HG02588 (cell line): ENCODE measurements around the gene CYP27C1.
"Not testable (repeated sequence)": the region's sequence is repeated elsewhere in the genome, so short reads cannot be mapped to it uniquely, and the experiment has no call there.

Experiments used
- ATAC-seq: cut with Tn5 transposase; IDR thresholded peaks from one replicate; pipeline ENCODE4 v1.9.1; 2021; ENCODE audit warnings: mild to moderate bottlenecking, moderate library complexity; ENCODE audit not compliant: unreplicated experiment

Gene CYP27C1, protein sequence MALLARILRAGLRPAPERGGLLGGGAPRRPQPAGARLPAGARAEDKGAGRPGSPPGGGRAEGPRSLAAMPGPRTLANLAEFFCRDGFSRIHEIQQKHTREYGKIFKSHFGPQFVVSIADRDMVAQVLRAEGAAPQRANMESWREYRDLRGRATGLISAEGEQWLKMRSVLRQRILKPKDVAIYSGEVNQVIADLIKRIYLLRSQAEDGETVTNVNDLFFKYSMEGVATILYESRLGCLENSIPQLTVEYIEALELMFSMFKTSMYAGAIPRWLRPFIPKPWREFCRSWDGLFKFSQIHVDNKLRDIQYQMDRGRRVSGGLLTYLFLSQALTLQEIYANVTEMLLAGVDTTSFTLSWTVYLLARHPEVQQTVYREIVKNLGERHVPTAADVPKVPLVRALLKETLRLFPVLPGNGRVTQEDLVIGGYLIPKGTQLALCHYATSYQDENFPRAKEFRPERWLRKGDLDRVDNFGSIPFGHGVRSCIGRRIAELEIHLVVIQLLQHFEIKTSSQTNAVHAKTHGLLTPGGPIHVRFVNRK

DNA sequence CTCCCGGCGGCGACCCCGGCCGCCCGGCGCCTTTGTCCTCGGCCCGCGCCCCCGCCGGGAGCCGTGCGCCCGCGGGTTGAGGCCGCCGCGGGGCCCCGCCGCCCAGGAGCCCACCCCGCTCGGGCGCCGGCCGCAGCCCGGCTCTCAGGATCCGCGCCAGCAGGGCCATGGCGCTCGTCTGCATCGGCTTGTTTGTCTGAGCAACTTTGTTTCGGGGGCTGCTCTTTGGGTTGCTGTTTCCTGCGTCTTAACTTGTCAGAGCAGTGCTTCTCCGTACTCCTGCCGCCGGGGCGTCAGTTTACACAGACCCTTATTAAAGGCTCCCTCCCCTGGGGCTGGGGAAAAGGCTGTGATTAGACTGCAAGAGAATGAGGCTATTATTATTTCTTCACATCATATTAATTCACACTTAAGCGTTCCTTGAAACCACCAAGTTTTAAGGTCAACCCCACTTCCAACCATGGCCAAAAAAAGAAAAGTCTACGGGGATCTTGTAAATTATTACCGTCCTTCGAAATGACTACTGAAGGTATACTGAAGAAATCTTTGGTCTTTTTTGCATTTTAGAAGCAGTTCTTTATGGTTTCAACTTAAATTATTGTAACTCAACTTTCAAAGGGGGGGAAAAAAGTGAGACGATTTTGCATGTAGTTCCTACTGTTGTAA, at the start of gene CYP27C1:
Gene CYP27C1 (minus strand): TSS at position 198 of the 666 bp plus-strand sequence. CDS start 29 bp downstream, at position 169.
- ATAC-seq: no peak

DNA sequence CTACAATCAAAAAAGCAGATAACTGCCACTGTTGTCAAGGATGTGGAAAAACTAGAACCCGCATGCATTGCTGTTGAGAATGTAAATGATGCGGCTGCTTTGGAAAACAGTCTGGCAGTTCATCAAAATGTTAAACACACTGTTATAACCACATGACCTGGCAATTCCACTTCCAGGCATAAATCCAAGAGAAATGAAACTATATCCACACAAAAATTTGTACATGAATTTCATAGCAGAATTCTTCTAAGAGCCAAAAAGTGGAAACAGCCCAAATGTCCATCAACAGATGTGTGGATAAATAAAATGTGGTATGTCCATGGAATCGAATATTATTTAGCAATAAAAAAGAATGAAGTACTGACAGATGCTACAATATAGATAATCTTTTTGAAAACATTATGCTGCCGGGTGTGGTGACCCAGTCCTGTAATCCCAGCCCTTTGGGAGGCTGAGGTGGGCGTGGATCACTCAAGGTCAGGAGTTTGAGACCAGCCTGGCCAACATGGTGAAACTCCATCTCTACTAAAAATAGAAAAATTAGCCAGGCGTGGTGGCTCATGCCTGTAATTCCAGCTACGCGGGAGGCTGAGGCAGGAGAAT, 41.8 kb upstream of the CYP27C1 start:
- no peak for ATAC-seq

DNA sequence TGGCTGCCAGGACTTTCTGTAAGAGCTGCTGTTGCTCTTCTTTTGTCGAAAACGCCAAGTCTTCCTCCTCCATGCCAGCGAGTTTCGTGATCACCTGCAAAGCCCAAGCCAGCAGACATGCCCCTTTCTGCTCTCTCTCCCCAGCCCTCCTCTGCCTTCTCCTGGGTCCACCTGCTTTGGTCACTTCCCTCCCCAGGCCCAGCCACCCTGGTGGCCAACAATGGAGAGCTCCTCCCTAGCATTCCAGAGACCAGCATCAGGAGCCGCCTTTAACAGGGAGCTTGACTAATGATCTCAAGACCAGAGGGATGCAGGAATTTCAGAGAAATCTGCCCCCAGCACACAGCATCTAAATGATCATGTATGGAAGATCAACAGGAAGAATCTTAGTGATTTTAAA, 39.3 kb upstream of the CYP27C1 start:
- no peak for ATAC-seq

DNA sequence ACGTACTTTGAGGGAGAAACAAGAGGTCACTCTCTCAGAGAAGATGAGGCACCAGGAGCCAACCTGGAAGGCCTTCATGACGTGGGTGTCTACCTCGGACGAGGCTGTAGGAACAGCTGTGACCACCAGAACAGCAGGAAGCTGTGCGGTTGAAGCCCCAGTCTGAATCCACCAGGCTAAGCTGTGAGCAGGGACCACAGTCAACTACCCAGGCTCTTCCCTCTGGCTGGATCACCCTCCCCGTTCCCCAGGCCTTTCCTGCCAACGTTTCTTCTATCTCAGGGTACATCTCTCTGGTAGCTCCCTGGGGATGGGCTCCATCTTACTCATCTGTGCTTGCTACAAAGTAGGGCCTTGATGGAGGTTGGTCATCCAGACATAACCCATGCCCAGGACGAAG, 36.8 kb upstream of the CYP27C1 start:
- ATAC-seq: no peak

DNA sequence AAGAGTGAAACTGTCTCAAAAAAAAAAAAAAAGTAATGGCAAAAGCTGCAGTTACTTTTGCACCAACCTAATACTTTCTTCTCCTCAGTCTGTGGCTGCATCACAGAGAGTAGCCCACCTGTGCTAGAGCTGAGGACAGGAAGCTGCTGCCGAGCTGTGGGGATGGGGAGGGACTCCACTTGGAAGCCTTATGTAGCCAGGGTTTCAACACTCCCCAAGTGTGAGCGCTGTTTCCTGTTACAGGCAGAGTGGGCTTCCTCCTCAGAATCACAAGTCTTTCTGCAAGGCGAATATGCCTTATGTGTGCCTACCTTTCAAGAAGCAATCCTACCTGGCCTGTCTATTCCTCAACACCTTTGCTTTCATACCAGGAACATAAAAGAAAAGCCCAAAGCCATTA, 36.3 kb upstream of the CYP27C1 start:
- ATAC-seq: no peak

DNA sequence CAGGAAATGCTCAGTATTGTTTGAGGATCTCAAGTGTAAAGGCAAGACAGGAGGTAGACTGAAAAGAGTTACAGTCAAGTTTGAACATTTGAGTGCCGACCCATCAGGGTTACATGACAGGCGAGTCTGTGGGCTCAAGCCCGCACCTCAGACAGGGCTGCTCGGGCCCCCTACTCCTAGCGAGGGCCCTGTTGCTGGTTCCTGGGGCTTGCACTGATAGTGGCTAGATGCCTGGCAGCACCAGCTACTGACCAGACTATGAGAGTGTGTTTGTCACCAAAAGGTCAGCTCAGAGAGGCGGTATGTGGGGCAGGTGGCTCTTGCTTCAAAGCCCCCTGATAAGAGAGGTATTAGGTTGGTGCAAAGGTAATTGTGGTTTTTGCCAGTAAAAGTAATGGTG, 35.6 kb upstream of the CYP27C1 start:
- ATAC-seq: no peak

DNA sequence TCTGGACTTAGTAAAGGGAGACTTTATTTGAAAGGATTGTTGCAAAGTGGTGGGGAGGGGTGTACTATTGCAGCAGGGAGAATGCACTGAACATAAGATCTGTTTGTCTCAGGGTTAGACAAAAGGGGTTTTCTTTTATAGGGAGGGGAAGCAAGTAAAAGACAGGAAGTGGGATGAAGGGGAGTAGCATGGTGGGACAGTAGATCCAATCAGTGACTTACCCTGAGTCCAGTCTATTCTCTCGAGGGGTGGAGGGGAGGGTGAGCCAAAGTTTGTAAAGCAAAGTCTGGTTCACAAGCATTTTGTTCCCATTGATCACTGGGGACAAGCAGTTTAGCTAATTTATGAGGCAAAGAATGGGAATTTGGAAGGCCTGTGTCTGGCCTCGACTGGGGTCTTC, 35.0 kb upstream of the CYP27C1 start:
- no peak for ATAC-seq

DNA sequence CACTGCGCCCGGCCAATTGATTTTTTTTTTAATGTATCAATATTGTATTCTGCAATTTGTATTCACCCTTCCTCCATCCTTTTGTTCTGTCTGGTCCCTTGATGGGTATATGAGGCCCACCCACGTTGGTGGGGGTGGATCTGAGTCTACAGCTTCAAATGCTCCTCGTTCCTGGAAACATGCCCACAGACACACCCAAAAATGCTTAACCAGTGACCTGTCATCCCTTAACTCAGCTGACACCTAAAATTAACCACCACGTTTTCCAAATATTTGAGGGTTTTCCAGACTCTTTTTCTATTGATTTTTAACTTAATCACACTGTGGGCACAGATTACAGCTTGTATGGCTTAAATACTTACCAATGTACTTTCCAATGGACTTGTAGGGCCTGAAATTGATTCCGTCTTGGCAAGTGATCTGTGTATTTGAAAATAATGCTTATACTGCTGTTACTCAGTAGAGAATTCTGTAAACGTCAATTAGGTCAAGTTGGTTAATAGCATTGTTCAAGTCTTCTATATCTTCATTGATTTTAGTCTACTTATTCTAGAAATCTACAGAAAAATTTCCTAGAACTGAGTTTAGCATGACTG, 34.4 kb upstream of the CYP27C1 start:
- ATAC-seq: no peak

DNA sequence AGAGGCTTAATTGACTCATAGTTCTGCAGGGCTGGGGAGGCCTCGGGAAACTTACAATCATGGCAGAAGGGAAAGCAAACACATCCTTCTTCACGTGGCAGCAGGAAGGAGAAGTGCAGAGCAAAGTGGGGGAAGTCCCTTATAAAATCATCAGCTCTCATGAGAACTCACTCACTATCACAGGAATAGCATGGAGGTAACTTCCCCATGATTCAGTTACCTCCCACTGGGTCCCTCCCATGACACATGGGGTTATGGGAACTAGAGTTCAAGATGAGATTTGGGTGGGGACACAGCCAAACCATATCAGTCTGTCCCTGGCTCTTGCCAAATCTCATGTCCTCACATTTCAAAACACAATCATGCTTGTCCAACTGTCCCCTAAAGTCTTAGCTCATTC, 21.1 kb upstream of the CYP27C1 start:
- ATAC-seq: not testable (repeated sequence)

DNA sequence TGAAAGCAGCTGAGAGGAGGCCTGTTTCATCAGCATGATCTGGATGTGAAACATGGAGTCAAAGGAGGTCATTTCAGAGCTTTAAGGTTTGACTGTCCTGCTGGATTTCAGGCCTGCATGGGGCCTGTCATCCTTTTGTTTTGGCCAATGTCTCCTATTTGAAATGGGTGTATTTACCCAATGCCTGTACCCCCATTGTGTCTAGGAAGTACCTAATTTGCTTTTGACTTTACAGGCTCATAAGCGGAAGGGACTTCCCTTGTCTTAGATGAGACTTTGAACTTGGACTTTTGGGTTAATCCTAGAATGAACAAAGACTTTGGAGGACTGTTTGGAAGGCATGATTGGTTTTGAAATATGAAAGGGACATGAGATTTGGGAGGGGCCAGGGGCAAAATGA, 19.3 kb upstream of the CYP27C1 start:
- ATAC-seq: no peak

DNA sequence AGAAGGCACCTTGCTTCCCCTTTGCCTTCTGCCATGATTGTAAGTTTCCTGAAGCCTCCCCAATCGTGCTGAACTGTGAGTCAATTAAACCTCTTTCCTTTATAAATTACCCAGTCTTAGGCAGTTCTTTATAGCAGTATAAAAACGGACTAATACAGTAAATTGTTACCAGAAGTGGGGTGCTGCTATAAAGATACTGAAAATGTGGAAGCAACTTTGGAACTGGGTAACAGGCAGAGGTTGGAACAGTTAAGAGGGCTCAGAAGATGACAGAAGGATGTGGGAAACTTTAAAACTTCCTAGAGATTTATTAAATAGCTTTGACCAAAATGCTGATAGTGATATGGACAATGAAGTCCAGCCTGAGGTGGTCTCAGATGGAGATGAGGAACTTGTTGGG, 17.7 kb upstream of the CYP27C1 start:
- not testable (repeated sequence) for ATAC-seq

DNA sequence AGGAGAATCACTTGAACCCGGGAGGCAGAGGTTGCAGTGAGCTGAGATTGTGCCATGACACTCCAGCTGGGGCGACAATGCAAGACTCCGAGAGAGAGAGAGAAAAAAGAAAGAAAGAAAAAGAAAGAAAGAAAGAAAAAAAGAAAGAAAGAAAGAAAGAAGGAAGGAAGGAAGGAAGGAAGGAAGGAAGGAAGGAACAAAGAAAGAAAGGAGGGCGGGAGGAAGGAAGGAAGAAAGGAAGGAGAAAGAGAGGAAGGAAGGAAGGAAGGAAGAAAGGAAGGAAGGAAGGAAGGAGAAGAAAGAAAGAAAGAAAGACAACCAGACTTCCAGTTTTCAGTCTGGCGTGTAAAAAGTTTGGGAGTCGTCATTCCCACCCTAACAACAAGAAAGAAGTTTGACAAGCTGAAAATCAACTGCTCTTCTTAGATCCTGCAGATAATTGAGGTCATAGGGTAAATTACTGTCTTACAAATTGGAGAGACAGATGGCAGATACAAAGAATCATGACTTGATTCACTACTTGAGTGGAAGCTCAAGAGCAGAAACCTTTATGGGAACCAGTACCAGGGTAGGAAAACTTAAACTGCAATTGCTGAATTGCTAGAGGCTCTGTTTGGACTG, 15.1 kb upstream of the CYP27C1 start:
- ATAC-seq: no peak

DNA sequence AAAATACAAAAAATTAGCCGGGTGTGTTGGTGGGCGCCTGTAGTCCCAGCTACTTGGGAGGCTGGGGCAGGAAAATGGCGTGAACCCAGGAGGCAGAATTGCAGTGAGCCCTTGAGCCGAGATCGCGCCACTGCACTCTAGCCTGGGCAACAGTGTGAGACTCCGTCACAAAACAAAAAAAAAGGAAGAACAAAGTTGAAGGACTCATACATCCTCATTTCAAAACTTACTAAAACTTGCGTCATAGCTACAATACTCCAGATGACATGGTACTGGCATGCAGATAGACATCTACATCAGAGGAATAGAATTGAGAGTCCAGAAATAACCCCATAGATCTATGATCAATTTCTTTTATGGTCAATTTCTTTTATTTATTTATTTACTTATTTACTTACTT, 13.6 kb upstream of the CYP27C1 start:
- no peak for ATAC-seq

DNA sequence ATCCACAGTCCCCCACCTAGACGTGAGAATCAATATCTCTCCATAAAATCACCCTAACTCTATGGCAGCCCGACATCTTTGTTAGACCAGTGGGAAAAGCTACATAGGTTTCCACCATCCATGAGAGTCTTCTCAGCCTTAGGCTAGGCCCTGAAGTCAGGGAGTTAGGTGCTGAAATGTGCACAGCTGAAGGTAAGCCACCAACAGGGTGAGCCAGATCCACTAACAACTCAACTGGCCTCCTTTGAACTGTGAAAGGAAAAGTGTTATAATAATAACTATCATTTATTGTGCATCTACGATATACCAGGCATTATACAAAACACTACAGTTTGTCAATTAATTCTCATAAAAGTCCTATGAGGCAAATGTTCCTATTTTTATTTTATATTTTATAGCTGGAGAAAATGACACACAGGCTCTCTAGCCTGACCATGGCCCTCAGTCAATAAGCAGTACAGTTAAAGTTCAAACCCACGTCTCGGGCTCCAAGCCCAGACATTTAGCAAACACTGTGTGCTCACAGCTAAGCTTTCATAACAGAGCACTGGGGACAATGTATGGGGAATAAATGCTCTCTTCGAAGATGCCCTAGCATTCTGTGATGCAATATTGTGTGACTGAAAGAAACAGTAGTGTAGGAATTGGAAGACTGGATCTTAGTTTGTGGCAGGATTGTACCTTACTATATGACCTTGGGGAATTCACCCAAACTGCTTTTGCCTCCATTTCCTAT, 11.2 kb upstream of the CYP27C1 start:
- no peak for ATAC-seq

DNA sequence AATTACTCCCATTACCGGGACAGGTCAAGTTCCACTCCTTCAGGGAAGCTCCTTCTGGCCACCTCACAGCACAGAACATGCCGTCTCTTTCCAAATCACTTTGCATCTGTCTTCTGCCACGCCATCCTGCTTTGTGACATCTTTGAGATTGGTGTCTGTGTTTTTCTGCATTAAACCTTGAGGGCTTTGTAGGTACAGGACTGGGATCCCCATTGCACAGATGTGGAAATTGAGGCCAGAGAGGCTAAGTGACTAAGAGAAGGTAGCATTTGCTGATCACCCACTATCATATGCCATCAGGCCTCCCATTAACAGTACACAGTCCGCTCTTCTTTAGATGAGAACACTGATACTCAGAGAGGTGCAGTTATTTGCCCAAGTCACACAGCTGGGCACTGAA, 9.5 kb upstream of the CYP27C1 start:
- ATAC-seq: no peak

DNA sequence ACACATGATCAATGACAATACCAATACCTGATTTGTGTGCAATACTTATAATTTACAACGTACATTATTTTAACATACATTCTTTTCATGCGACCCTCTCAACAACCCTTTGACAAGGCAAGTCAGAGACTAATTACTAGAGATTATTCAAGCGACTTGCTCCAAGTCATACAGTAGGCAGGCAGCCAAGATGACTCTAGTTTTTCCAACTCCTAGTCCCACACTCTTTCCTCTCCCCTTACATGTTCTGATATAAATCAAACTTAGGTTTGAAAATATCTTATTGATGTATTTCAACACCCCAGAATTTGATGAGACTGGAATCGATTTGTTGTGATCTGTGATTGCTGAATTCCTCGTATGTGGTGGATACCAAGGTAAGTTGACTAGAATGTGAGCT, 8.0 kb upstream of the CYP27C1 start:
- ATAC-seq: no peak

DNA sequence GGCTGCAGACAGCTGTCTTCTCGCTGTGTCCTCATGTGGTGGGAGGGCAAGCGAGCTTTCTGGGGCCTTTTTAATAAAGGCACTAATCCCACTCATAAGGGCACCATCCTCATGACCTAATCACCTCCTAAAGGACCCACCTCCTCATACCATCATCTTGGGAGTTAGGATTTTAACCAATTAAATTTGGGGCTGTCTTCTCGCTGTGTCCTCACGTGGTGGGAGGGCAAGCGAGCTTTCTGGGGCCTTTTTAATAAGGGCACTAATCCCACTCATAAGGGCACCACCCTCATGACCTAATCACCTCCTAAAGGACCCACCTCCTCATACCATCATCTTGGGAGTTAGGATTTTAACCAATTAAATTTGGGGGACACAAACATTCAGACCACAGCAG, 7.2 kb upstream of the CYP27C1 start:
- ATAC-seq: not testable (repeated sequence)

DNA sequence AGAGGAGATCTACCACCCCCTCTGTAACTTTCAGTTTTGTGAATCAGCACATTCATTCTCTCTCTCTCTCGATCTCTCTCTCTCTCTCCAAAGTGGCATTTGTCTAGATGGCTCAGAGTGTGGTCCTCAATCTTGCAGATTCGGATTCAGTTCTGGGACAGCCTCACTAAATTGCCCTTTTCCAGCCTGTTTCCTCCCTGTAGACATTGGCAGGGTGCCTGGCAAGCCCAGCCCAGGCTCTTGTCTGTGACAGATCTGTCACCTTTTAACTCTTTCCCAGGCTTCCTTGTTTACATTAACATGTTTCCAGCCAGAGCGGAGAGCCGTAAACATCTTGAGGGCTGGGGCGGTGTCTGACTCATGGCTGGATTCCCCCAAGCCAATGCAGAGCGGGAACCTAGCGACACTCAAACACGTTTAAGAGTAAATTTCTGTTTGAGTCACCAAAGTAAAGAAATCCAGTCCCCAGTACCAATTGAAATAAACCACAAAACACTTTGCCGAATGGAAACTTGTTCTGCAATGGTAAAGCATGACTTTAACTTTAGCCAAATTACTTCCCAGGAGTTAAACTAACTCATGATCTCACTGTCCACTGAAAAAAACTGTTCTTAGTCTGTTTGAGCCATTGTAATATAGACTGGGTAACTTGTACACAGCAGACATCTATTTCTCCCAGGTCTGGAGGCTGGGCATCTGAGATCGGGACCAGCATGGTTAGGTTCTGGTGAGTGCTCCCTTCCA, 6.6 kb upstream of the CYP27C1 start:
- ATAC-seq: peak; percentile 91

DNA sequence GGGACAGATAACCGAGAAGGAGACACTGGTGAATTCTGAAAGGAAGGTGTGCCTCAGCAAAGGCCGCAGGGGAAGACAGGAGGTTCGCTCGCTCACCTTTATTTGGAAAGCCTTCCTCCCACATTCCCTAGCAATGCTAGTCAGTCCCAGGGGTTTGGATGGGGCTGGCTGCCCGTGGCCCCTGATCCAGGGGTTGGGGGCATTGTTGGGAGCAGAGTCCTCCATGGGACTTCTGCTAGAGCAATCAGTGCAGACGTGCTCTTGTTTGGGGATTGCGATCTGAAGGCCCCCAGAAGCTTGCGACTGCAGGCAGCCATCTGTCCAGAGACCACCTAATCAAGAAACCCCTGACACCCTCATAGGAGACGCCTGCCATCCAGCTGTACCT, 6.0 kb upstream of the CYP27C1 start:
- no peak for ATAC-seq
